Measurements from ENCODE around the gene ATM. TPM values are rescaled to one million over a fixed set of nuclear protein-coding genes. Genes with fewer than 3 reads are reported as not detected.

The ATM gene
- total and polyA plus RNA-seq, 8 donors = 19.3 to 68.6 (median 44.7) TPM

GRCh38 chr11:108338750-108339149, 115.9 kb downstream of the ATM start:
- no peak overlapping the region for H3K27ac ChIP-seq
- WGBS, 2 donors = 94 to 97% methylated on average over 2 of the region's 2 CpGs
- H3K9me3 ChIP-seq = no peaks in the 10 kb centered on the region
- no peaks in the 10 kb centered on the region for H3K4me1 ChIP-seq
- ATAC-seq (no peak), DNase-seq (no peak), FAIRE-seq (no peak)
- no peak for TF ChIP-seq CTCF (IDR thresholded peaks at IDR 0.05)
- H3K4me3 ChIP-seq = no peak overlapping the region
- no peaks in the 10 kb centered on the region for H3K27me3 ChIP-seq
- intact Hi-C loops (cut with DNase I) = no loop called here
- peaks cover 0 to 10% (median 0%) of the 10 kb centered on the region in 3 donors for H3K36me3 ChIP-seq

- no peak for FAIRE-seq
- TF ChIP-seq CTCF (IDR thresholded peaks at IDR 0.05) = no peak
- ATAC-seq = peak in 3 of 4 donors; percentile 69 to 90 (median 73)
- Histone ChIP-seq H3K9me3 (no peaks in the 10 kb centered on the region), H3K4me3 (no peak overlapping the region), H3K27me3 (no peaks in the 10 kb centered on the region), H3K27ac (no peak overlapping the region), H3K36me3 (peaks cover 0 to under 1% (median 0%) of the 10 kb centered on the region in 3 donors), H3K4me1 (no peaks in the 10 kb centered on the region)
- WGBS, 2 donors = 94 to 100% methylated on average over 1 of the region's 1 CpG
- intact Hi-C loops (cut with DNase I) = no loop called here
- no peak for DNase-seq
Observed at GRCh38 chr11:108340973-108341372, 118.1 kb downstream of the ATM start.

- 84 to 94% methylated on average over 4 of the region's 4 CpGs for WGBS, 2 donors
Observed at GRCh38 chr11:108341654-108342053, 118.8 kb downstream of the ATM start.

GRCh38 chr11:108343714-108344113, 120.8 kb downstream of the ATM start:
- Histone ChIP-seq H3K9me3 (no peaks in the 10 kb centered on the region), H3K4me3 (no peak overlapping the region), H3K4me1 (no peaks in the 10 kb centered on the region), H3K27ac (no peak overlapping the region), H3K36me3 (peaks cover 0 to 9% (median 0%) of the 10 kb centered on the region in 3 donors), H3K27me3 (no peaks in the 10 kb centered on the region)
- intact Hi-C loops (cut with DNase I) = no loop called here
- WGBS, 2 donors = 91 to 94% methylated on average over 2 of the region's 2 CpGs
- no peak for FAIRE-seq
- no peak for TF ChIP-seq CTCF (IDR thresholded peaks at IDR 0.05)
- DNase-seq = no peak
- ATAC-seq = no peak

More at GRCh38 chr11:108341654-108342053, 118.8 kb downstream of the ATM start:
- Histone ChIP-seq H3K9me3 (no peaks in the 10 kb centered on the region), H3K27me3 (no peaks in the 10 kb centered on the region), H3K27ac (no peak overlapping the region), H3K4me3 (no peak overlapping the region), H3K36me3 (peaks cover 0 to 3% (median 0%) of the 10 kb centered on the region in 3 donors), H3K4me1 (no peaks in the 10 kb centered on the region)
- intact Hi-C loops (cut with DNase I) = no loop called here
- DNase-seq = no peak
- ATAC-seq = no peak
- FAIRE-seq = no peak
- no peak for TF ChIP-seq CTCF (IDR thresholded peaks at IDR 0.05)

- no peaks in the 10 kb centered on the region for H3K9me3 ChIP-seq
- intact Hi-C loops (cut with DNase I) = no loop called here
- H3K36me3 ChIP-seq = peaks cover 0 to 16% (median 0%) of the 10 kb centered on the region in 3 donors
- DNase-seq (no peak), FAIRE-seq (no peak), ATAC-seq (no peak)
- 93 to 95% methylated on average over 4 of the region's 4 CpGs for whole genome bisulfite sequencing, 2 donors
- H3K4me3 ChIP-seq = no peak overlapping the region
- no peaks in the 10 kb centered on the region for H3K27me3 ChIP-seq
- H3K4me1 ChIP-seq = no peaks in the 10 kb centered on the region
- no peak for TF ChIP-seq CTCF (IDR thresholded peaks at IDR 0.05)
- no peak overlapping the region for H3K27ac ChIP-seq
Observed at GRCh38 chr11:108345767-108346166, 122.9 kb downstream of the ATM start.

Data from pancreas (tissue), 10 donors.